GM11168 (cell line): ENCODE results near the gene ARHGEF19.
"Not testable (repeated sequence)": the region's sequence is repeated elsewhere in the genome, so short reads cannot be mapped to it uniquely, and the experiment has no call there.

Experiments used
- in situ Hi-C: fragments of 300-500 bp; cut with MboI; formaldehyde crosslinking; loops from one replicate; pipeline ENCODE4 v1.12.0; 2022; ENCODE audit warnings: low sequenced_read_pairs; ENCODE audit not compliant: unreplicated experiment

The ARHGEF19 gene

DNA sequence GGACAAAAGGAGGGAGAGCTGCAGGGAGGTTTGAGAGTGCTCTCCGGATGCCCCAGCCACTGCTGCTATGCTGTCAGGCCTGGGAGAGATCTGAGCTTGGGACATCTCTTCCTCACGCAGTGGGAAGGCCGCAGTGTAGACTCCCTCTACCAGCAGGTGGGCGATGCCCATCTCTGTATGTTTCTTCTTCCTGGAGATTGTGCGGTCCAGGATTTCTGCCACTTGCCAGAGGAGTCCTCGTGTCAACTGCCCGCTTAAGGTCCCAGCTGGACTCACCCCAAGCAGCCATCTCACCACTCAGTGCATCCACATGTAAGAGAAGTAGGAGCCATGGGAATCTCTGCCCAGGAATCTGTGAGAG is 13.7 kb upstream of the ARHGEF19 start:
- in situ Hi-C loops, result no loop called here

DNA sequence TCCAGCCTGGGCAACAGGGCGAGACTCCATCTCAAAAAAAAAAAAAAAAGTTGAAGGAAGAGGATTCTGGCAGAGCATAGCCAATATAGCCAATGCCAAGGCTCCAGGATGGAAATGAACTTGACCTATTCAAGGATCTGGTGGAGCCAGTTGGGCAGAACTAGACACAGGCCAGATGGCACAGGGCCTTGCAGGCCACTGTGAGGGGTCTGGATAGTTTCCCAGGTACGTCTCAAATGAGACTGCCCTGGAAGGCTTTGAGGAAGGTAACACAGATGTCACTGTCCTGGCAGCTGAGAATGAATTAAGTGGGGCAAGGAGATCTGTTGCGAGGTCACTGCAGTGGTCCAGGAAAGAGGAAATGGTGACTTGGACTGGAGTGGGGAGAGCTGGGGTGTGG is 12.0 kb upstream of the ARHGEF19 start:
- in situ Hi-C loops, result no loop called here

GRCh38 chr1:16222716-16223115 is 10.3 kb upstream of the ARHGEF19 start:
- in situ Hi-C loops, result not testable (repeated sequence)

- in situ Hi-C loops, result no loop called here
These were observed 9.0 kb upstream of the ARHGEF19 start for GRCh38 chr1:16221499-16221898.

DNA sequence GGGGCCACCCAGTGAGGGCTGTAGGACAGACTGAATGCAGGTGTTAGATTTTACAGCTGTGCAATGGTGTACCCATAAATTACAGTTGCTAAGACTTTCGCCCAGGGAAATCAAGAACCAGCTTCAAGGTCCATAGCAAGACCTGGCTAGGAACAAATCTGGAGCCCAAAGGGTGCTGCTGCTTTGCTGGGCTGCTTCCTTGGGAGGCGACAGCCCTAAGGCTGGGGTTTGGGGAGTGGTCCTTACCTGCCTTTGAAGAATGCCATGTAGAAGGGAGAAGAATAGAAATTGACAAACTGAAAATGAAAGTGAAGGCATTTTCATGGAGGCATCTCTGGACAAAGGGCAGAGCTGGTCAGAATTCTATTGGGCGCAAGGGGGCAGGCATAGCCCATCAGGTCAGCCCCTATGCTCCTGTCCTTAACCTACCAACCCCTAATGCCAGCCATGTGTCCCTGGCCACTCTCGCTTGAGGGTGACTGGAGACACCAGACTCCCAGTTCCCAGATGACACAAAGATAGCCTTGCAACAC is 7.6 kb upstream of the ARHGEF19 start:
- in situ Hi-C loops, result no loop called here

- in situ Hi-C loops, result no loop called here
These were observed 6.2 kb upstream of the ARHGEF19 start for GRCh38 chr1:16218674-16219071.

DNA sequence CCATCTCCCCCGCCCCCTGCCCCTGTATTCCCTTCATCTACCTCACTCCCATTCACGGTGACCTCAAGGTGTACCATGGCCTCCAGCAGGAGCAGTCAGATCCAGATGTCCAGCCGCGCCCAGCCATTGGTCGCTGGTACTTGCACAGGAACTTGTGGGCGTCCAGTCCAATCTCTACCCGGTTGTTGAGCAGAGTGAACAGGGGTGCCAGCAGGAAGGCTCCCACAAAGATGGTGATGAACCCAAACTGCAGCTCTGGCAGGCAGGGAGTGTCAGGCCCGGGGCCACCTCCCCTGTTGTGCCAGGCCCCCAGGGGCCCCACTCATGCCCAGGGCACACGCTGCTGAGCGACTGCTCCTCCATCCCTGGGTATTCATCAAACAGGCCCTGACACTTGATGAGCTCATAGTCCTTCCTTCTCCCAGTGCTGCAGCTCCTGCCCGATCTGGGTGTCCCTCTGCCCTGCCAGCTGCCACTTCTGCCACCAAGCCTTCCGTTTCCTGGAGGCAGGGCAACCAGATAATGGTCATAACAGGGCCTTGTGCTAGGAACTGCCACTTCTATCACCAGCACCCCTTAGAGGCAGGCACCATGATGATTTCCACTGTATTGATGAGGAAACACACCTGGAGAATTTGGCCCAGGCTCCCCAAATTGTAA is 5.7 kb upstream of the ARHGEF19 start:
- in situ Hi-C loops, result no loop called here

- in situ Hi-C loops, result no loop called here
These were observed 4.8 kb upstream of the ARHGEF19 start for GRCh38 chr1:16217061-16217785.

DNA sequence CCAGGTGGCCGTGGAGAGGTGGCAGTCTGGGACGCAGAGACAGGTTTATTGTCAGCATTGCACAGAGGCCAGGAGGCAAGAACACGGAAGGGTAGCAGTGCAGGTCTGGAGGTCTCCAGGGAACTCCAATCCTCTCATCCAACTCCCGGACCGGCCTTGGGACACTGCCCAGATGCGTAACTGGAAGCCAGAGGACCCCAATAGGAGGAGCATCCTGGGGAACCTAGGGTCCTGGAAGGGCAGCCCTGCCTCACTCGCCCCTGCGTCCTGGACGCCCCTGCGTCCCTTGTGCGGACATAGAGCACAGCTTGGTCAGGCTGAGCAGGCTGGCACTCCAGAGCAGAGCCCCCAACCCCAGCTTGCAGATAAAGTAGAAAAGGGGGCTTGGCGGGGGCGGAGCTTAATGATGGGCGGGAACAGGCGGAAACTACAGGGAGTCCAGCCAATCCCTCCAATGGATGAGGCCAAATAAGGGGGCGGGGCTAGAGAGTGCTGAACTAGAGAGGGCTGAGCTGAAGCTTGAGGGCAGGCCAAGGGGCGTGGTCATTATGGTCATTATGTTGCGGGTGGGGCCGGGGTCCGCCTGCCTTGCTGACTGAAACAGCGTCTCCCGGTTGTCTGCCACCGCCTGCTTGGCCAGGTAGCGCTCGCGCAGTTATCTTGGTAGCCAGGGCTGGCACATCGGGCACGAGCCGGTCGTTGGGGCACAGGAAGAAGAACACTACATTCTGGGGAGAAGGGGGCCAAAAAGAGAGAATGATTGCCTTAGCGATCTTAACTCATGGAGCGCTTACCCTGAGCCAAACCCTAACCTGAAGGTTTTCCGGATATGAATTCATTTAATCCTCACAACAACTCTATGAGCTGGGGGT is 3.7 kb upstream of the ARHGEF19 start:
- in situ Hi-C loops, result no loop called here

GRCh38 chr1:16215240-16215639 is 2.8 kb upstream of the ARHGEF19 start:
- in situ Hi-C loops, result not testable (repeated sequence)

- in situ Hi-C loops, result not testable (repeated sequence)
These were observed 1.1 kb upstream of the ARHGEF19 start for GRCh38 chr1:16213544-16213943.

- in situ Hi-C loops, result no loop called here
These were observed 561 bp upstream of the ARHGEF19 start for GRCh38 chr1:16213013-16213412.

GRCh38 chr1:16211824-16212223 is 628 bp downstream of the ARHGEF19 start:
- in situ Hi-C loops, result no loop called here

DNA sequence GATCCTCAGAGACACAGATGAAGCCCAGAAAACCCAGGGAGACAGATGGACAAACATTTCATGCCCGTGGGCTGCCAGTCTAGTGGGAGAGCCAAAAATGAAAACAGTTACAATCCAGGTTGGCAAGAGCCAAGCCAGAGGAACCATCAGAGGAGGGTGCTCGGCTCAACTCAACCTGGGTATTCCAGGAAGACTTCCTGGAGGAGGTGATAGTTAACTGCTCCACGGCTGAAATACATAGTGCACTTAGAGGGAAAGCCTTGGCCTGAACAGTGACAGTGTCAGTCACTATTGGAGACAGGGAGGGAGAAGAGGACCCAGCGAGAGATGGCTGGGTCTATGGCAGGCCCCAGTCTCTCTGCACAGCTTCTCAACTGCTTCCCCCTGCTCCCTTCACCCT is 1.9 kb downstream of the ARHGEF19 start:
- in situ Hi-C loops, result no loop called here

- in situ Hi-C loops, result no loop called here
These were observed 2.5 kb downstream of the ARHGEF19 start for GRCh38 chr1:16209847-16210407.

DNA sequence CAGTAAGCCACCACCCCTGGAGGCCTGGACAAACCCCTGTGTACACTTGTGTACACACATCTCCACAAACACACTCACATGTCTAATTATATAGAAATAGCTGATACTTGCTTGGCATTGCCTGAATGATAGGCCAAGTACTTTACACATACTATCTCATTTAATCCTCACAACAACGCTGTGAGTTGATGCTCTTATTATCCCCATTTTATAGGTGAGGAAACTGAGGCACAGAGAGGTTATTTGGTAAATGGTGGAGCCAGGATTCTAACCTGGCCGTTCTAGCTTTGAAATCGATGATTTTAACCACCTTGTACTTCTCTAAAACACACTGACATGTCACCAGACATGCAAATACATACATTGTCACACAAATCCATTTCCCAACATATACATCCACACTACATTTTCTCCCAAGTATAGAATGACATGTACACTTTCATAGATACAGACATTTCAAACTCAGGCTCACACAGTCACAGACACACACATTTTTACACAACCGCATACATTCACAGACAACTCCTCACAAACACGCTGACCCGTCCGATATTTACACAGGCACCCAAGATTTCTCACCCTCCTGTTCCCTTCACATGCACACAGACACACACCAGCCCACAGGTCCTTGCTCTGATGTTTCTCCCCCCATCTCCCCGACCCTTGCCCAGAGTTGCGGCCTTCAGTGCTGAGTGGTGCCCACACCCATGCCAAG is 3.2 kb downstream of the ARHGEF19 start:
- in situ Hi-C loops, result no loop called here

DNA sequence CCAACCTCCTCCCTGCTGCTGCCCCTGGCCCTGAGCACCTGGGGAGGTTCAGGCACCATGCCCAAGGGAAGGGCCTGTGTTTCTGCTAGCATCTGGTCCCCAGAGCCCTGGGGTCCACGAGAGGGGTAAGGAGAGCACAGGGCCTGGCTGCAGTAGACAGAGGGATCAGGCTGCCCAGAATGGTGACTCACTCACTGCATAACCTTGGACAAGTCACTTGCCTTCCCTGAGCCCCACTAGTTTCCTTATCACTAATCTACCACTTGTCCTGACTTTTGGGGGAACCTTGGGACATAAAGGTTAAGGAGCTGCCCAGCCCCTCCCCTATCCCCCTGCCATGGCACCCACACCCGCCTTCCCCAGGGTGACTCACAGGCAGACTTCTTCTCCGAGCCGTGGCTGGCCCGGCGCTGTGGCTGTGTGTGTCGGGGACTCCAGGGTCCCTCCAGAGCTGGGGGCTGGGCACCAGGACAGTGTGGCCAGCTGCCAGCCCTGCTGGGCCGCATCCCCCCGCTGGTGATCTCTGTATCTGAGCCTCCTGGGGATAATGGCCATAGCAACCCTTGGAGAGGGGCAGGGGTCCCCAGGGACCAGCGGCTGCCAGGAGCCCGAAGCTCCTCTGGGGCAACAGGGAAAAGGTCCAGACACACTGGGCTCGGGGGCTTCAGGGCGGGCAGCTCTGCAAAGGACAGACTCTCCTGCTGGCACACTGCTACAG is 4.0 kb downstream of the ARHGEF19 start:
- in situ Hi-C loops, result no loop called here

DNA sequence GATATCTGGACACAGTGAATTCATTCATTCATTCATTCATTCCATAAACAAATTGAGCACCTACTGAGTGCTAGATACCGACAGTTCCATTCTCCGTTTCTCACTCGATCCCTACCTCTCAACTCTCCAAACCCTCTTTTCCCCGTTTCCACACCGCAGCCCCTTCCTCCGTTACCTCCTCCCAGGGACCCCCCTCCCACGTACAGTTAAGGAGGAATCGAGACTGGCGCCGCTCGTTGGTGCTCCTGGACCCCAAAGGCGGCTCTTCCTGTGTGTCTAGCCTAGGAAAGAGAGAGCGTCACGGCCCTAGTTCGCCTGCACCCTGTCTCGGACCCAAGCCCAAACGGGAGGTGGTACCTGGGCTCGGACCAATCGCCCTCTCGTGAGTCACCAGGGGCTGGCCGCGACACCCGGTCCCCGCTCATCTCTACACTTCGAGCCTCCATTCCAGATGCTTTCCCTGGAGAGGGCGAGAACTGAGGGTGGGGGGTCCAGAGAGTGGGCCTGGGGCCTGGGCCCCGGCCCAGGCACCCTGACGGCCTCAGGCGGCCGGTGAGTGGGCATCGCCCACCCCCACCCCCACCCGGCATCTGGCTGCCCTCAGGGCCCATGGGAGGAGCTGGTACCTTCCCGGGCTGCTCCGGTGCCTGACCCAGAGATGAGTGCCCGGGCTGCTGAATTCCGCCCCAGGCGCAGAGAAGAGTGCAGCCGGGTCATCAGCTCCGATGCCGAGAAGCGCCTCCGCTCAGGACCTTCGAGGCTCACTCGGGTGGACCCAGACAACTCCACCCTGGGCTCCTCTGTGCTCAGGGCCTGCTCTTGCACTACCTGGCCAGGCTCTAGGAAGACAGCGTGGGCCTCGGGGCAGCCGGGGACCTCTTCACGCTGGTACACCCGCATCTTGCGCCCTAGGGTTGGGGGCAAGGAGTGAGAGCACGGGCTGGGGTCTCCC is 4.9 kb downstream of the ARHGEF19 start:
- in situ Hi-C loops, result no loop called here
